Measurements from ENCODE around the gene RPL36. TPM values are rescaled to one million over a fixed set of nuclear protein-coding genes. Genes with fewer than 3 reads are reported as not detected.

Gene RPL36
- total RNA-seq, 1 donor from 2014 or later: 634 TPM

Other genes starting within 250 kb of the RPL36 start
- gene ZNRF4, start 234.9 kb upstream of the RPL36 start, total RNA-seq: not detected
- gene TINCR, start 122.3 kb upstream of the RPL36 start, total RNA-seq: not detected
- gene SAFB2, start 67.5 kb upstream of the RPL36 start, total RNA-seq: 23.5 TPM
- gene SAFB, start 67.2 kb upstream of the RPL36 start, total RNA-seq: 61.1 TPM
- 43.3 TPM for gene MICOS13, start 9.8 kb upstream of the RPL36 start, total RNA-seq
- 4.7 TPM for gene HSD11B1L, start 9.3 kb upstream of the RPL36 start, total RNA-seq
- 37.1 TPM for gene LONP1, start 29.9 kb downstream of the RPL36 start, total RNA-seq
- not detected for gene CATSPERD, start 30.3 kb downstream of the RPL36 start, total RNA-seq
- gene PRR22, start 94.5 kb downstream of the RPL36 start, total RNA-seq: not detected
- 15.7 TPM for gene DUS3L, start 100.9 kb downstream of the RPL36 start, total RNA-seq
- not detected for gene NRTN, start 114.8 kb downstream of the RPL36 start, total RNA-seq
- gene FUT6, start 149.4 kb downstream of the RPL36 start, total RNA-seq: not detected
- gene FUT3, start 161.2 kb downstream of the RPL36 start, total RNA-seq: not detected
- not detected for gene FUT5, start 180.2 kb downstream of the RPL36 start, total RNA-seq
- 202 TPM for gene NDUFA11, start 213.5 kb downstream of the RPL36 start, total RNA-seq
- gene VMAC, start 214.6 kb downstream of the RPL36 start, total RNA-seq: 3.7 TPM
- gene CAPS, start 224.0 kb downstream of the RPL36 start, total RNA-seq: 1.6 TPM